ENCODE results near the gene KLHL3.

DNA sequence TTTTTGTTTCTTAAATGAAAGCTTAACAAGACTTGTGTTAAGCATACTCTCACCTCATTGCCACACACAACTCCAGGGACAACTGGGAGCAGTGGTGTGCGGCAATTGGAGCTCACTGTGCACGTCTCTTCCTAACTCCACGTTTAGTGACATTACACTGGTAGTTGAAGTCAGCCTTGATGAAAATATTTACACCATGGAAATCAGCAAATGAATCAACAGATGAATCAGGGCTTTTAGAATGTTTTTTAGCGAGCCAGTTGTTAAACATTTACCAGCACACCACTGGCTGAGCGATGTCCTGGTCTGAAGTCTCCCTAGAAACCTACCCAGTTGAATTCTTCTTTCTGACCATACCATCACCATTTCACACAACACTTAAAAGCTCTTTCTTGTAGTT lies 67.3 kb downstream of the KLHL3 start:
- TF ChIP-seq CTCF (conservative IDR thresholded peaks at IDR 0.05; ENCODE audit: low read depth in 2 of 2) (no peak), EZH2 (IDR thresholded peaks at IDR 0.05; ENCODE audit: low read depth, unreplicated experiment) (no peak)

Measured in GM23338 (cell line).